ENCODE measurements around the gene EPHA2. TPM values are rescaled to one million over a fixed set of nuclear protein-coding genes. Genes with fewer than 3 reads are reported as not detected.

EPHA2 gene
- polyA plus RNA-seq, 1 donor: 15.4 TPM

DNA sequence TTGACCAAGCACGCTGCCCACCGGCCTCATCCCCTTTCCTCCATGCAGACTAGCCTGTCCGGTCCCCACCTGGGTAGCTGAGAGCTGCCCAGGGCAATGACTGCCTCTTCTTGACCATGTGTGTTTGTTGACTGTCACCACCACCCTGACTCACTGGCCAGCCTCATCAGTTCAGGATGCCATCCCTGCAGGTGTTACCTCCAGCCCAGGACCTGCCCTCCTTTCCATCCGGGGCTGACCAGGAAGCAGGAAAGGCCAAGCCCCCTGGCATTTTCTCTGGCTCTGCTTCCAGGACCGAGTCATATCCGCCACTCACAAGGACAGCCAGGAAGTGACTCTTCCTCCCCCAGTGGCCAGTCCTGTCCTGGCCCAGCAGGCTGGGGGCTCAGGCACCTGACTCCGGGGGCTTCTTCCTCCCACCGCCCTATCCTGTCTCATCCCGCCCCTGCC, 17.1 kb downstream of the EPHA2 start:
- DNase-seq: no peak

DNA sequence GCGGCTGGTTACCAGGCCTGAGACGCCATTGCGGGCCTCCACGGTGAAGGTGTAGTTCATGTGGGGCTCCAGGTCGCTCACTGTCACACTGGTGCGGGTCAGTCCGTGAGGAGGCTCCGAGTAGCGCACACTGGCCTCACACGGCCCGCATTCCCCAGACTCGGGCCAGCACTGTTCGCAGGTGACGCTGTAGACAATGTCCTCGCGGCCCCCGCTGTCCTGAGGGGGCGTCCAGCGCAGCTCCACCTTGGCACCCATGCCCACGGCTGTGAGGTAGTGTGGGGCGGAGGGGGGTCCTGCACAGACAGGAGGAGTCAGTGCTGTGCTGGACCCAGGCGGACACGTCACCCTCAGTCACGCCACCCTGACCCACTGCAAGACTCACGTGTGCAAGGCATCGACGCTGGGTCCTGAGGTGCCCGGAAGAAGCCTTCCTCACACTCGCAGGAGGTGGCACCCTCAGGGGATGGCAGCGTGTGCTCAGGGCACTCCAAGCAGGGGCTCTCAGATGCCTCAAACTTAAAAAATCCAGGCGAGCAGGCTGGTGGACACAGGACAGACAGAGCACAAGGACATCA, 17.9 kb downstream of the EPHA2 start:
- no peak for DNase-seq

GRCh38 chr1:16135501-16135900, 20.4 kb downstream of the EPHA2 start:
- DNase-seq: no peak

- DNase-seq: no peak
Measured at GRCh38 chr1:16134906-16135305, 21.0 kb downstream of the EPHA2 start.

DNA sequence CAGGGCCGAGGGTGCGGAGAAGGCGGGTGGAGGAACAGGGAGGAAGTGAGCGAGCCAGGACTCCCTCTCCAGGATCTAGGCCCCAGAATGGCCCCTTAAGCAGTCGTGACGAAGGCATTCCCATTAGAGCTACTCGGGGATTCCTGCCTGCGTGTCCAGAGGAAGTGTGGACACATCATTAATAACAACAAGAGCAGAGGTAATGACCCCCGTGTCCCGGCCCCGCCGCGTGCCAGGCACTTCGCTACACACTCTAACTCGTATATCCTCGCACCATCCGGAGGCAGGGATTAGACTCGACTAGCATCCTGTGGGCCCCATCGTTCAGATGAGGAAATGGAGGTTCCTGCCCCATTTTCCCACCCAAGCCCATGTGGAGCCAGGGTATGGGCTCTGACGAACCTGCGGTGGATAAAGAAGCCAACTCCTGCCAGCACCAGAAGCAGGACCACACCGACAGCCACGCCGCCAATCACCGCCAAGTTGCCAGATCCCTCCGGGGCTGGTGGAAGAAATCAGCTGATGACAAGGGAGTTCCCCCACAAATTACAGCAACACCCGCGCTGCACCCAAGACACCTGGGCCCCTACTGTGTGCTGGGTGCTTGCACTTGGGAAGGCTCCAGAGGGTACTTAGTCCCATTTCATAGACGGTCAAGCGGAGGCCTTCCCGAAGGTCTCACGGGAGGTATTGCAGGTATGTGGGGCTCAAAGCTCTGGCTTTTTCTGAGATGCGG, 21.6 kb downstream of the EPHA2 start:
- no peak for DNase-seq

GRCh38 chr1:16133007-16133961, 22.6 kb downstream of the EPHA2 start:
- no peak for DNase-seq

DNA sequence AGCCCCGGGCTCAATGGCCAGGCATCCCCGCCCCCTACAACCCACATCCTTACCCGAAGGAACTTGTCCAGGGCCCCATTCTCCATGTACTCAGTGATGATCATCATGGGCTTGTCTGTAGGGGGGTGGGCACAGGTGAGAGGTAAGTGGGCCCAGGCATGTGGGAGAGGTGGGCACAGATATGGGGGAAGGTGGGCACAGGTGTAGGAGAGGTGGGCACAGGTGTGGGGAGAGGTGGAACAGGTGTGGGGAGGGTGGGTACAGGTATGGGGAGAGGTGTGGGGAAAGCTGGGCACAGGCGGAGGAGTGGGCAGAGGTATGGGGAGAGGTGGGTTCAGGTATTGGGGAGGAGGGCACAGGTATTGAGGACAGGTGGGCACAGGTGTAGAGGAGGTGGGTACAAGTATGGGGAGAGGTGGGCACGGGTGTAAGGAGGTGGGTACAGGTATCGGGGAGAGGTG, 23.5 kb downstream of the EPHA2 start:
- no peak for DNase-seq

- DNase-seq: no peak
Measured at GRCh38 chr1:16131636-16132324, 24.1 kb downstream of the EPHA2 start.

DNA sequence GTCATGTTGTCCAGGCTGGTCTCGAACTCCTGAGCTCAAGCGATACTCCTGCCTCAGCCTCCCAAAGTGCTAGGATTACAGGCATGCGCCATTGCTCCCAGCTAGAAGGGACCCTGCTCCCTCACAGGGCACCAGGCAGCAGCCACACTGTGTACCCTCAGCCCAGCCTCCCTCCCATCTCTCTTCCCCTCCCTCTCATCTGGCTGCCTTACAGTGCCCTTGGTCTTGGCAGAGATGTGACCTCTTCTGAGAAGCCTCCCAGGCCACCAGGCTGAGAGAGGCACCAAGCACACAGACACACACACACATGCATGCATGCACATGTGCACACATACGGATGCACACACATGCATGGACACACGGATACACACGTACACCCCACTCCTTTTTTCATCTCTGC, 25.0 kb downstream of the EPHA2 start:
- no peak for DNase-seq

- no peak for DNase-seq
Measured at GRCh38 chr1:16129921-16130543, 25.8 kb downstream of the EPHA2 start.

DNA sequence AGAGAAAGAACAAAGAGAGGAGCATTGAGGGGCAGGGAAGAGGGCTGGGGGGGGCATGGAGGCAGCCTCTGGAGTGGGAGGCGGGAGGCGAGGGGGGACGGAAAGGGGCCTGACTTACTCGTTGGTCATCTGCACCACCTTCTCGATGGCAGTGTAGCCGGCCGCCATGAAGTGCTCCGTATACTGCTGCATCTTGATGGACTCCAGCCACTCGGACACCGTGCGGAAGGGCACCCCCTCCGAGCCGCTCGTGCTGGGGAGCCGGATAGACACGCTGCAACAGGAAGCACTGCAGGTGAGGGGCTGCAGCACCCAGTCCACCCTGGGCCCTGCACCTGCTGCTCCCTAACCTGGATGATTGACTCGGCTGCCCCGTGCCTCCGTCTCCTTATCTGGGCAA, 26.6 kb downstream of the EPHA2 start:
- DNase-seq: no peak

GRCh38 chr1:16128338-16128741, 27.5 kb downstream of the EPHA2 start:
- no peak for DNase-seq

DNA sequence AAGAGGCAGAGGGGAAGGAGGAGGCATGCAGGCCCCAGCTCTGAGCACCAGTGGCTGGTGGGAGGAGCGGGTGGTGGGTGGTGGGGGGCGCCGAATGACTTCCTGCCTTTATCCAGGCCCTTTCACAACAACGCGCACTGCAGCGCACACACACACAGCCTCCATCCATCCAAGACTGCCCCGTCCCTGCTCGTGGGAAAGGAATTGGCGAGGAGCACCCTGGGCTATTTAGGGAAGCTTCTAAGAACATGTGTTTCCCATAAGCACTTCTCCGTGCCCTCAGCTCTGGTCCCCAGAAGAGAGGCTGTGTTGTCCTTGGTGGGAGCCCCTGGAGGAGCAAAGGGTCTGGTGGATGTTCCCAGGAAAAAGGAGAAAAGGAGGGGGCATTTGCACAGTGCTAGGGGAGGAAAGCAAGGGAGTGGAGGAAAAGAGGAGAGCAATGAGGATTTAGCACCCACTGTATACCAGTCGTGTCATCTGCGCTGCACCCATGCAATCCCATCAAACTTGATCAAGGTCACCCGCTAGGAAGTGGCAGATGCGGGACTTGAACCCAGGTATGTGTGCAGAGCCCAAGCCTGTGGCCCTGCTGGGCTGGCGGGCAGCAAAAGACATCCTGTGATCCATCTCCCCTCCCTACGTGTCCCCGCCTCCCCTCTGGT, 28.1 kb downstream of the EPHA2 start:
- no peak for DNase-seq

- DNase-seq: no peak
Measured at GRCh38 chr1:16126743-16127515, 28.9 kb downstream of the EPHA2 start.

DNA sequence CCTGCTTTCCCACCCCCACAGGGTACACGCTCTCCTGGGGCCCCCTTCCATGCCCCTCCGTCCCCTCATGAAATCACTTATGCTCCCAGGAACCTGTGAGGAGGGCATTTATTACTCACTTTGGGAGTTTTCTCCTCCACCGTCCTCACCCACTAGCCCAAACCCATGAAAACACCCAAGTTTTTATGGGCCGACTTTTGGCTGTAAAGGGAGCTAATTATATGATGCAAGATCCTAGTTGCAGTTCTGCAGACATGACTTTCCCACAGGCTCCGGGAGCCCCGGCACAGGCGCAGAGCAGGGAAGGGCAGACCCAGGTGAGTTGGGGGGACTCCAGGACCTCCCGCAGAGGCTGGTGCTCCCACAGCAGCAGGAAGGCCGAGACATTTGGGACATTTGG, 29.7 kb downstream of the EPHA2 start:
- DNase-seq: no peak

DNA sequence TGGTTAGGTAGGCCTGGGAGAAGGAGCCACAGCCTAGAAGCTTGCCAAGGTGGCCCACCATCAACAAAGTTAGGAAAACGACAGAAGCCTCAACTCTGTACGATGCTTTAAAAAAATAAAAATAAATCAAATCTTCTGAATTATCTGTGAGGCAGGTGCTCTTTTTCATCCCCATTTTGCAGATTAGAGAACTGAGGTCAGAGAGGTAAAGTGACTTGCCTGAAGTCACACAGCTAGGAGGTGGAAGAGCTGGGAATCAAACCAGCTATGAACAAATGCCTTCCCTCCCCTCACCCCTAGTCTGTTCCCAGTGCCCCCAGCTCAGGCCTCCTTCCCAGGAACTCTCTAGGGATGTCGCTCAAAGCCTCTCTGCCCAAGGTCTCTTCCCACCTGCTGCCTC, 30.4 kb downstream of the EPHA2 start:
- no peak for DNase-seq

GRCh38 chr1:16125088-16125470, 30.8 kb downstream of the EPHA2 start:
- DNase-seq: no peak

- no peak for DNase-seq
Measured at GRCh38 chr1:16124377-16125087, 31.3 kb downstream of the EPHA2 start.

DNA sequence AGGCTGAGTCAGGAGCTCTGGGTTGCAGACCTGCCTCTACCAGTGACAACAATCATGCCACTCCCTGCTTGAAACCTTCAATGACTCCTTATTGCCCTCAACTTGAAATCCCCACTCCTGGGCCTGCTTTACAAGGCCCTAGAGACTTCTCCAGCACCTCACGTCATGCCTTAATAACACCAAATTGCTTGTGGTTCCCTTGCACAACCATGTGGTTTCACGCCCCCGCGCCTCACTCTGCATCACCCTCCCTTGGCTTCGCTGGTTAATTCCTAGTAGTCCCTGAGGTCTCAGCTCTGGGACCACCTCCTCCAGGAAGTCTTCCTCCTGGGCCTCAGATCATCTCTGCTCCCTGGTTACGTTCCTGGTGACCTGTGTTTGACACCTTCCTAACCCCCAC, 33.0 kb downstream of the EPHA2 start:
- no peak for DNase-seq
